Activated CD4-positive, alpha-beta T cell treated with anti-CD3 and anti-CD28 coated beads, Interleukin-2, amount 10 ng/mL, durations not matched to agents 24 days and 14 days (primary cell): Measurements from ENCODE around the gene ACCS. TPM values are rescaled to one million over a fixed set of nuclear protein-coding genes. Genes with fewer than 3 reads are reported as not detected.

Experiments used
- DNase-seq: peaks from one replicate; pipeline ENCODE4 v3.0.0; 2022
- H3K27ac Mint-ChIP-seq: one replicate; pipeline ENCODE4 v1.8.0; 2022; ENCODE audit warnings: mild to moderate bottlenecking, mixed read lengths
- H3K27me3 Mint-ChIP-seq: one replicate; pipeline ENCODE4 v1.8.0; 2022; ENCODE audit warnings: mixed read lengths
- H3K36me3 Mint-ChIP-seq: one replicate; pipeline ENCODE4 v1.8.0; 2022; ENCODE audit warnings: low read depth, mild to moderate bottlenecking, mixed read lengths
- H3K4me1 Mint-ChIP-seq: one replicate; pipeline ENCODE4 v1.8.0; 2021; ENCODE audit warnings: mixed read lengths
- H3K4me3 Mint-ChIP-seq: one replicate; pipeline ENCODE4 v1.8.0; 2022; ENCODE audit warnings: mild to moderate bottlenecking, moderate library complexity, mixed read lengths
- H3K9me3 Mint-ChIP-seq: one replicate; pipeline ENCODE4 v1.8.0; 2021; ENCODE audit warnings: mixed read lengths
- intact Hi-C: fragments of 100-400 bp; cut with micrococcal nuclease; formaldehyde crosslinking; loops from one replicate; pipeline ENCODE4 v1.15.1; 2023
- total RNA-seq: library from RNA; stranded (reverse); gene quantifications from 2 replicates; pipeline ENCODE4 v1.2.3, GENCODE V29; 2022

ACCS gene
- total RNA-seq, 1 donor from 2014 or later = 19.7 TPM

DNA sequence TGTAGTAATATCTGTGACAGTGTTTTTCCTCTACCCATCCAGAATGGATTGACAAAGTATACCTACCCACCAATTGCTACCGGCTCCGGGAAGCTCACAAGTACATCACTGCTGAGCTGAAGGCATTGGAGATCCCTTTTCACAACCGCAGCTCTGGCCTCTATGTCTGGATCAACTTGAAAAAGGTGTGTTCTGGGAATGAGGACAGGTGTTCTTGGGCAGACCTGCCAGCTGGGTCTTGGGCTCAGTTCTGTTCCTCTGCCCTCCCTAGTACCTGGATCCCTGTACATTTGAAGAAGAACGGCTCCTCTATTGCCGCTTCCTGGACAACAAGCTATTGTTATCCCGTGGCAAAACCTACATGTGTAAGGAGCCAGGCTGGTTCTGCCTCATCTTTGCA, 7.8 kb upstream of the ACCS start:
- Mint-ChIP-seq H3K9me3 (no peaks in the 10 kb centered on the region), H3K4me1 (peaks cover 3% of the 10 kb centered on the region), H3K27ac (no peak overlapping the region), H3K4me3 (no peak overlapping the region), H3K27me3 (peaks cover 5% of the 10 kb centered on the region), H3K36me3 (no peaks in the 10 kb centered on the region)
- no peak for DNase-seq
- intact Hi-C loops = no loop called here

DNA sequence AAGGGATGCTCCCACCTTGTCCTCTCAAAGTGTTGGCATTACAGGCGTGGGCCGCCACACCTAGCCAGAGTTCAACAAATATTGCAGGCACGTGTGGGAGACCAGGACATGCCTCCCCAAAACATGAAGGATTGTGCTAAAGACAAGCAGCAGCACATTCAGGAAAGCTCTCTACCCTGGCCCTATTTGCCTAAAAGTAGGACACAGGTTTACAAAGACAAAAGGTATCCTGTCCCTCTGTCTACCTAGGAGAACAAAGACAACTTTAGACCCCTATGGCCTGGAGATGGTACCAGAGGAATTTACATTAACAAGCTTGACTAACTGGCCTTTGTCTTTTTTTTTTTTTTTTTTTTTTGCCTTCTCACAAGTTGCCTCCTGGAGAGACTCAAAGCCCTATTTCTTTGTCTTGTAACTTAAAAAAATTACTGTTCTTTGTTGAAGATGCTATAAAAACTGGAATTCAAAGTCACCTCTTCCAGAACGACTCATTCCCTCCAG, 859 bp upstream of the ACCS start:
- Mint-ChIP-seq H3K27me3 (peaks cover 2% of the 10 kb centered on the region), H3K9me3 (peaks cover 4% of the 10 kb centered on the region), H3K4me1 (peaks cover 25% of the 10 kb centered on the region), H3K4me3 (peak overlapping the region; percentile 92), H3K27ac (peak overlapping the region; percentile 95), H3K36me3 (peaks cover 9% of the 10 kb centered on the region)
- DNase-seq = no peak
- intact Hi-C loops = loop anchor here (5.0 kb wide), 2 partner anchors 123 to 383 kb away; partner anchors contain the start of genes C11orf96 and HSD17B12

DNA sequence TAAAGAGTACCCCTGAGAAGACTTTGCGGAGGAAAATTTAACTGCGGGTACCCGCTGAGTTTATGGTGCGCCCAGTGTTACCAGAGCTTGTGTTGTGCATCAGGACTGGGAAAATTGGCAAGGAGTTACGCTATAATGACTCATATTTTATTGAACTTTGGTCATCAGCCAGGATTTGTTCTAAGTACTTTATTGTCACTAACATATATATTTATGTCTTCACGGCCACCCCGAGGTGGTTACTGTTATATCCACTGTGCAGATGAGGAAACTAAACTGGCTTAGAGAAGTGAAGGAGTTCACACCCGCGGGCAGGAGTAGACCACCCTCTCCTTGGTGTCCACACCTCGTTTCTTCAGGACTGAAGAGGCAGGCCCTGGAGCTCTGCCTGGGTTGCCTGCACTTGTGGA, 667 bp downstream of the ACCS start:
- H3K9me3 Mint-ChIP-seq = peaks cover 4% of the 10 kb centered on the region
- peak; percentile 58 for DNase-seq
- intact Hi-C loops = loop anchor here (1.0 to 5.0 kb wide), 3 partner anchors 29 to 384 kb away; partner anchors contain the start of genes C11orf96, EXT2 and HSD17B12
- H3K4me3 Mint-ChIP-seq = peak overlapping the region; percentile 92
- H3K27me3 Mint-ChIP-seq = peaks cover under 1% of the 10 kb centered on the region
- H3K36me3 Mint-ChIP-seq = peaks cover 13% of the 10 kb centered on the region
- H3K27ac Mint-ChIP-seq = peak overlapping the region; percentile 95
- peaks cover 25% of the 10 kb centered on the region for H3K4me1 Mint-ChIP-seq

DNA sequence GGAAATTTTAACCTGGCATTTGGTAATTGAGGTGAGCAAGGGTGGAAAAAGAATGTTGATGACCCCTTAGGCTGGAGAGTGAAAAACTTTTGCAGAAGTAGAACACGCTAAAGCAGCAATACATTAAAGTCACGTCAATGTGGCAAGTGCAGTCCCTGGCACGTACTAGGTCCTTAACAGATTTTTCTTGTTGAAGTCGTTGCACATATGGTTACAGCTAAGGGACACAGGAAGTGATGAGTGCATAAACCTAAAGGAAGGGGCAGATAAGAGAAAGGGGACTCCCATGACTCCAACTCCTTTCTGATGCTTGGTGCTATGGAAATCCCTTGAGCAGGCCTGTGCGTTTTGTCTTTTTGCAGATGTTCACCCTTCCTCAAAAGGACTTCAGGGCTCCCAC, 1.2 kb downstream of the ACCS start:
- intact Hi-C loops = loop anchor here (5.0 kb wide), 2 partner anchors 125 to 385 kb away; partner anchors contain the start of genes C11orf96 and HSD17B12
- H3K4me1 Mint-ChIP-seq = peaks cover 25% of the 10 kb centered on the region
- H3K9me3 Mint-ChIP-seq = peaks cover 4% of the 10 kb centered on the region
- H3K27ac Mint-ChIP-seq = peak overlapping the region; percentile 95
- H3K4me3 Mint-ChIP-seq = peak overlapping the region; percentile 92
- H3K27me3 Mint-ChIP-seq = no peaks in the 10 kb centered on the region
- peaks cover 13% of the 10 kb centered on the region for H3K36me3 Mint-ChIP-seq
- no peak for DNase-seq

DNA sequence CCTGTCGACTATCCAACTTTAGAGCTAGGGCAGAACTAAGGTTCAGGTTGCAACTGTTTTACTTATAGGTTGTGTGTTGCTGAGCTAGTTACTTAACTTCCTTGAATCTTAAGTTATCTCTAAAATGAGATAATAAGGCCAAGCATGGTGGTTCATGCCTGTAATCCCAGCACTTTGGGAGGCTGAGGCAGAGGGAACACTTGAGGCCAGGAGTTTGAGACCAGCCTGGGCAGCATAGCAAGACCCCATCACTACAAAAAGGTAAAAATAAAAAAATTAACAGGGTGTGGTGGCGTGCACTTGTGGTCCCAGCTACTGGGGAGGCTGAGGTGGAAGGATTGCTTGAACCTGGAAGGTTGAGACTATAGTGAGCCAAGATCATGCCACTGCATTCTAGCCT, 2.1 kb downstream of the ACCS start:
- no peaks in the 10 kb centered on the region for H3K27me3 Mint-ChIP-seq
- H3K4me3 Mint-ChIP-seq = no peak overlapping the region
- peaks cover 13% of the 10 kb centered on the region for H3K36me3 Mint-ChIP-seq
- intact Hi-C loops = loop anchor here (5.0 kb wide), 2 partner anchors 126 to 386 kb away; partner anchors contain the start of genes C11orf96 and HSD17B12
- DNase-seq = no peak
- H3K4me1 Mint-ChIP-seq = peaks cover 22% of the 10 kb centered on the region
- no peak overlapping the region for H3K27ac Mint-ChIP-seq
- peaks cover 4% of the 10 kb centered on the region for H3K9me3 Mint-ChIP-seq

DNA sequence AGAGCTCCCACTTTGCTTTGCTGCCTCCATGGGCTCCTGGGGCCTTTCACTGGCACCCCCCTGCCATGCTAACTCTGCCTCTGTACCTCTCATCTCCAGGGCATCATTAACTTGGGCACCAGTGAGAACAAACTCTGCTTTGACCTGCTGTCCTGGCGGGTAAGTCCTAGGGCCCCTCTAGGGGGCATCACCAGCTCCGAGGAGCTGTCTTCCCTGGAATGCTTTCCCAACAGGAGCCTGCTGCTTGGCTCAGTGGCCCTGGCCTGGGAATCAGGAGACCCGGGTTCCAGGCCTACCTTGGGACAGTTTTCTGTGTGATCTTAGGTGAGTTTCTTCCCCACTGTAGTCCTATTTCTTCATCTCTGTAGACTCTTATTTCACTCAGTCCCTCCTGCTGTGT, 5.1 kb downstream of the ACCS start:
- Mint-ChIP-seq H3K9me3 (peaks cover 4% of the 10 kb centered on the region), H3K4me3 (no peak overlapping the region), H3K27ac (no peak overlapping the region), H3K4me1 (peaks cover 20% of the 10 kb centered on the region), H3K36me3 (peaks cover 18% of the 10 kb centered on the region), H3K27me3 (no peaks in the 10 kb centered on the region)
- intact Hi-C loops = no loop called here
- no peak for DNase-seq

DNA sequence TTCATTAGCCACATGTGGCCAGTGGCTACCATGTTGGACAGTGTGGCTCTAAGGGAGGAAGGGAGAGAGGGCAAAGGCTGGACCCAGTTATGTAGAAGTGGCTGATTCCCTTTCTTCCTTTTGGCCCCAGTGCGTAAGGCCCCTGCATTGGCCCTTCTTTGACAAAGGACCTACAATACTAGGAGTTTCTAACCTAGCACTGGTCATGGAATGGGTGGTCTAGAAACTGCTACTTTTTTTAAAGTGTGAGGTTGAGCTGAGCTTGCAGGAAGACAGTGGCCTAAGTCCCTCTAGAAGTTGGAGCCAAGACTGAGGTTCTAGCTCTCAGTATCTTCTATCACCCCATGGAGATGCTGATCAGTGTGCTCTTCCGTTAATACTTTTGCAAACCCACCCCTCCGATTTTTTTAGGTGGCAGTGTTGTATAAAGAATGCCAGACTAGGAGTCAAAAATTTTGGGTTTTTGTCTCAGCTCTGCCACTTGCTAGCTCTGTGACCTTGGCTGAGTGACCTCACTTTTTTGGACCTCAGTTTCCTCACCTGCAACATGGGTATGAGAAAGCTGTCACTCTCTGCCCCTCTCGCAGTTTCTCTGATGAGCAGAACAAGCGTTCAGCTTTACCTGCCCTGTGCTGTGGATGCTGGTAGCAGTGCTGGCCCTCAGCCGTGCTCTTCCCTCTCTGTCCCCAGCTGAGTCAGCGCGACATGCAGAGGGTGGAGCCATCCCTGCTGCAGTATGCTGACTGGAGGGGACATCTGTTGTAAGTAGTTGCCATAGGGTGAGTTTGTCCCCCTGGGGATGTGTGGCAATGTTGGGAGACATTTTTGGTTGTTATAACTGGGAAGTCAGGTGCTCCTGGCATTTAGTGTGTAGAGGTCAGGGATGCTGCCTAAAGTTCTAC, 6.9 kb downstream of the ACCS start:
- Mint-ChIP-seq H3K27me3 (no peaks in the 10 kb centered on the region), H3K9me3 (no peaks in the 10 kb centered on the region), H3K27ac (no peak overlapping the region), H3K36me3 (peaks cover 19% of the 10 kb centered on the region), H3K4me1 (peaks cover 5% of the 10 kb centered on the region), H3K4me3 (no peak overlapping the region)
- intact Hi-C loops = no loop called here
- DNase-seq = no peak

DNA sequence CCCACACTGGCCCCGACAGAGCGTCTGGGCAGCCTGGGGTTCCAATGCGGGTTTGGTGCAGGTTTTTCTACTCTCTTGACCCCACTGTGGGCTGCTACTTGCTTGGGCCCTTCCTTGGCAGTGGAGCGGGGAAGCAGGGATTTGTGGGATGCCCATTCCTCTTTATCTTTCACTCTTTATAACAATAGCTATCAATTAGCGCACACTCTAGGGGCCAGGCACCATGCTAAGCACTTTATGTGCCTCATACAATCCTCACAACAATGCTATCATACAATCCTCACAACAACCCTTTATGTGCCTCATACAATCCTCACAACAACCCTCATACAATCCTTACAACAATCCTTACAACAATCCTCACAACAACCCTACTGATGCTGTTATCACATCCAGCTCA, 12.7 kb downstream of the ACCS start:
- no peak for DNase-seq
- Mint-ChIP-seq H3K36me3 (peaks cover 20% of the 10 kb centered on the region), H3K4me1 (peaks cover 2% of the 10 kb centered on the region), H3K27me3 (no peaks in the 10 kb centered on the region), H3K27ac (no peak overlapping the region), H3K4me3 (no peak overlapping the region), H3K9me3 (peaks cover under 1% of the 10 kb centered on the region)
- intact Hi-C loops = no loop called here

DNA sequence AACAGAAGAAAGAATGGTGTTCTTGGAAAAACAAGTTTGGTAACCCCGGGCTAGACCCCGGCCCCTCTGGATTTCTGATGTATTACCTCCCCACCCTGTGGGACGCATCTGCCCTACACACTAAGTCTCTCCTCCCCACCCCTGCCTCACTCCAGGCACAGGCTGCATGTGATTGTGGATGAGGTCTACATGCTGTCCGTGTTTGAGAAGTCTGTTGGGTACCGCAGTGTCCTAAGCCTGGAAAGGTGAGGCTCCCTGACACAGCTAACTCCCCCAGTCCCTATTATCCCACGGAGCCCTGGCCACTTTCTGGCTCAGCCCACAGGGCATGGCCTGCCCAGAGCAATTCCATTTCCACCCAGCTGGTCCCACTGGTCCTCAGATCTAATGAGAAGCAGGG, 13.3 kb downstream of the ACCS start:
- DNase-seq = no peak
- peaks cover under 1% of the 10 kb centered on the region for H3K4me1 Mint-ChIP-seq
- no peak overlapping the region for H3K27ac Mint-ChIP-seq
- no peaks in the 10 kb centered on the region for H3K27me3 Mint-ChIP-seq
- no peak overlapping the region for H3K4me3 Mint-ChIP-seq
- H3K9me3 Mint-ChIP-seq = peaks cover 6% of the 10 kb centered on the region
- peaks cover 24% of the 10 kb centered on the region for H3K36me3 Mint-ChIP-seq
- intact Hi-C loops = no loop called here

DNA sequence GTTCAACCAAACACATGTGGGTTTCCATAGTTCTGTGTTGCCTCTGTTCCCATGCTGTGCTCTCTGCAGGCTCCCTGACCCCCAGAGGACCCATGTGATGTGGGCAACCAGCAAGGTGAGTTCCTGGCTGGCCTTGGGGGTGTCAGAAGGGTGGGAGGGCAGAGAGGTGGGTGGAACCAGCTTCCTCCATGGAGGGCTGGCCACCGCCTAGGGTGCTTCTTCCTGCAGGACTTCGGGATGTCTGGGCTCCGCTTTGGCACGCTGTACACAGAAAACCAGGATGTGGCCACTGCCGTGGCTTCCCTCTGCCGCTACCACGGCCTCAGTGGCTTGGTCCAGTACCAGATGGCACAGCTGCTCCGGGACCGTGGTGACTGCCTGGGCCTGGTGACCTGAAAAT, 14.9 kb downstream of the ACCS start:
- Mint-ChIP-seq H3K9me3 (peaks cover 10% of the 10 kb centered on the region), H3K4me3 (no peak overlapping the region), H3K36me3 (peaks cover 27% of the 10 kb centered on the region), H3K27ac (no peak overlapping the region), H3K27me3 (no peaks in the 10 kb centered on the region), H3K4me1 (no peaks in the 10 kb centered on the region)
- intact Hi-C loops = no loop called here
- no peak for DNase-seq

DNA sequence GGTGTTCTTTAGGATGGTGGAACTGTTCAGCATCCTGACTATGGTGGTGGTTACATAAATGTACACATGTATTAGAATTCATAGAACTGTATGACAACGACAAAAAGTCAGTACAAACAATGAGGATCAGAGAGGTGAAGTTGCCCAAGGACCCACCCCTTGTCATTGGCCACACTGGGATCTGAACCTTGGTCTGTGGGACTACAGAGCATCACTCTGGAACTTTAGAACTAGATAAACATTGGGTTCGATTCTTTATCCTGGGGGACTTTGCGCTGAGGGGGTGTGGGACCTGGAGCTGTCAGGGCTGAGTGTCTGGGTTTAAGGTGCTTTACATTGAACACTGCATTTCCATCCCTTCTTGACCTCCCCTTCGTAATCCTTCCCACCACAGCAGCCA, 16.6 kb downstream of the ACCS start:
- intact Hi-C loops = no loop called here
- Mint-ChIP-seq H3K36me3 (peaks cover 29% of the 10 kb centered on the region), H3K9me3 (peaks cover 14% of the 10 kb centered on the region), H3K4me1 (no peaks in the 10 kb centered on the region), H3K27ac (no peak overlapping the region), H3K4me3 (no peak overlapping the region), H3K27me3 (no peaks in the 10 kb centered on the region)
- no peak for DNase-seq

DNA sequence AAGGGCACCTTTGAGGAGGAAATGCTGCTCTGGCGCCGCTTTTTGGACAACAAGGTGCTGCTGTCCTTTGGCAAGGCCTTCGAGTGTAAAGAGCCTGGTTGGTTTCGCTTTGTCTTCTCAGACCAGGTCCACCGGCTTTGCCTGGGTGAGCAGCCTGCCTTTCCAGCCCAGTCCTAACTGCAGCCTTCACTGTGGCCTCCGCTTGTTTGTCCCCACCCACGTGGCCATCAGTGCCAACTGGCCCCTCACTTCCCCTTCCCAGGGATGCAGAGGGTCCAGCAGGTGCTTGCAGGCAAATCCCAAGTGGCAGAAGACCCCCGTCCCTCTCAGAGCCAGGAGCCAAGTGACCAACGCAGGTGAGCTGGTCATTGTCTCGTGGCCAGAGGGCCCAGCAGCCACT, 17.4 kb downstream of the ACCS start:
- Mint-ChIP-seq H3K36me3 (peaks cover 31% of the 10 kb centered on the region), H3K4me1 (peaks cover 2% of the 10 kb centered on the region), H3K27ac (no peak overlapping the region), H3K4me3 (no peak overlapping the region), H3K9me3 (peaks cover 14% of the 10 kb centered on the region), H3K27me3 (no peaks in the 10 kb centered on the region)
- no peak for DNase-seq
- intact Hi-C loops = no loop called here

DNA sequence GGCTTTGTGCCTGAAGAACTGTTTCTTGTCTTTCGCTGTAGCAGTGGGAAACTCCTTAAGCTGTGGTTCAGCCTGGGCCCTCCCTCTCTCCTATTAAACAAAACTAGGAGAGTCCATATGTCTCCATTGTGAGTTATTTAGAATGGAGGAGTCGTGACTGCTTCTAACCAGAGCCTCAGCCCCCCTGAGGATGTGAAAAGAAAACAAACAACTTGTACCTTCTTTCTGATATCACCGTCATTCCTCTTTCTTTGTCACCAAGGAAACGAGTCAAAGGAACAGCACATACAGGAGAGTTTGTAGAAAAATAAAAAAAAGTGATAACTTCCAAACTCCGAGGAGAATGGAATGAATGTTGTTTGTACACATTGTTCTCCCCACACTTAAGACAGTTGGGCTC, 17.8 kb downstream of the ACCS start:
- Mint-ChIP-seq H3K9me3 (peaks cover 14% of the 10 kb centered on the region), H3K27ac (no peak overlapping the region), H3K36me3 (peaks cover 35% of the 10 kb centered on the region), H3K4me1 (peaks cover 7% of the 10 kb centered on the region), H3K4me3 (no peak overlapping the region), H3K27me3 (no peaks in the 10 kb centered on the region)
- intact Hi-C loops = no loop called here
- no peak for DNase-seq

DNA sequence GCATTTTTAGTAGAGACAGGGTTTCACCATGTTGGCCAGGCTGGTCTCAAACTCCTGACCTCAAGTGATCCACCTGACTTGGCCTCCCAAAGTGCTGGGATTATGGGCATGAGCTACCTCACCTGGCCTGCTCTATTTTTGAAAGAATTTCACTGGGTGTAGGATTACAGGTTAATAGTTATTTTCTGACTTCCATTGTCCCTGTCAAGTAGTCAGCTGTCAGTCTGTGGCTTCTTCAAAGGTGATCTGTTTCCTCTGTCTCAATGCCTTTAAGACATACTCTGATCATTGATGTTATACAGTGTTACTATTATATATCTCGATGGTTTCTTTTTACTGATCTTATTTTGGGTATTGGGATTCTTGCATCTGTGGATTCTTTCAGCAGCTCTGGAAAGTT, 19.3 kb downstream of the ACCS start:
- DNase-seq = no peak
- peaks cover 14% of the 10 kb centered on the region for H3K9me3 Mint-ChIP-seq
- H3K36me3 Mint-ChIP-seq = peaks cover 41% of the 10 kb centered on the region
- no peaks in the 10 kb centered on the region for H3K27me3 Mint-ChIP-seq
- H3K4me3 Mint-ChIP-seq = no peak overlapping the region
- intact Hi-C loops = no loop called here
- peaks cover 11% of the 10 kb centered on the region for H3K4me1 Mint-ChIP-seq
- H3K27ac Mint-ChIP-seq = no peak overlapping the region
